Bronchial epithelial cell (primary cell): Measurements from ENCODE around the gene HP. TPM values are rescaled to one million over a fixed set of nuclear protein-coding genes. Genes with fewer than 3 reads are reported as not detected.
"Not testable (repeated sequence)": the region's sequence is repeated elsewhere in the genome, so short reads cannot be mapped to it uniquely, and the experiment has no call there.

ENCODE experiments used
- DNase-seq: peaks from one replicate; pipeline ENCODE4 v3.0.0-alpha.2; 2010; ENCODE audit warnings: low read depth
- FAIRE-seq: peaks from 2 replicates; lab custom pipeline; 2011; peaks lifted over from hg19 to GRCh38; lab: Jason Lieb, UNC
- H3K27me3 ChIP-seq: 2 replicates; pipeline ENCODE4 v1.5.1; 2011; ENCODE audit warnings: low read length; ENCODE audit not compliant: control insufficient read depth, insufficient read depth
- H3K36me3 ChIP-seq: 2 replicates; pipeline ENCODE4 v1.5.1; 2011; ENCODE audit warnings: low read length; ENCODE audit not compliant: control insufficient read depth, insufficient read depth
- H3K4me3 ChIP-seq: 2 replicates; pipeline ENCODE4 v1.5.1; 2011; ENCODE audit warnings: mild to moderate bottlenecking, low read depth, low read length, control low read depth
- CTCF ChIP-seq: IDR thresholded peaks from 2 replicates; pipeline ENCODE4 v1.5.1; 2011; ENCODE audit warnings: mild to moderate bottlenecking, moderate library complexity, low read length, control low read depth, inconsistent platforms; ENCODE audit not compliant: insufficient read depth, severe bottlenecking
- total RNA-seq: library from RNA; depleted of rRNA; stranded (reverse); fragments of >200 nt; gene quantifications from 2 replicates; pipeline ENCODE4 v1.2.1, GENCODE V29; 2014

HP gene
- total RNA-seq, 1 donor from 2014 or later, result not detected

- FAIRE-seq (no peak), DNase-seq (no peak)
- Histone ChIP-seq H3K4me3 (no peak overlapping the region), H3K27me3 (no peaks in the 10 kb centered on the region), H3K36me3 (no peaks in the 10 kb centered on the region)
- TF ChIP-seq CTCF, result no peak
Measured at GRCh38 chr16:72073560-72074230, 19.4 kb downstream of the HP start.

GRCh38 chr16:72075067-72075466 is 20.8 kb downstream of the HP start:
- not testable (repeated sequence) for H3K36me3 ChIP-seq, H3K27me3 ChIP-seq, H3K4me3 ChIP-seq, DNase-seq, FAIRE-seq

- DNase-seq, H3K36me3 ChIP-seq, H3K4me3 ChIP-seq, H3K27me3 ChIP-seq: not testable (repeated sequence)
- FAIRE-seq, result peak; percentile 43
Measured at GRCh38 chr16:72076991-72077706, 22.8 kb downstream of the HP start.

- no peak for FAIRE-seq
- Histone ChIP-seq H3K4me3 (no peak overlapping the region), H3K27me3 (no peaks in the 10 kb centered on the region), H3K36me3 (peaks cover 8% of the 10 kb centered on the region)
- no peak for TF ChIP-seq CTCF
- no peak for DNase-seq
Measured at GRCh38 chr16:72083778-72084404, 29.6 kb downstream of the HP start.

GRCh38 chr16:72084445-72084844 is 30.1 kb downstream of the HP start:
- DNase-seq (no peak), FAIRE-seq (no peak)
- Histone ChIP-seq H3K36me3 (peaks cover 12% of the 10 kb centered on the region), H3K4me3 (no peak overlapping the region), H3K27me3 (no peaks in the 10 kb centered on the region)
- no peak for TF ChIP-seq CTCF

GRCh38 chr16:72085002-72085401 is 30.7 kb downstream of the HP start:
- H3K36me3 ChIP-seq, result peaks cover 14% of the 10 kb centered on the region
- no peak for FAIRE-seq
- DNase-seq, result no peak
- no peaks in the 10 kb centered on the region for H3K27me3 ChIP-seq
- no peak for TF ChIP-seq CTCF
- H3K4me3 ChIP-seq, result no peak overlapping the region
